Endometrial microvascular endothelial cells (primary cell): Measurements from ENCODE around the gene SELENOV. TPM values are rescaled to one million over a fixed set of nuclear protein-coding genes. Genes with fewer than 3 reads are reported as not detected.

Source experiments
- in situ Hi-C: cut with HindIII; loops from 2 replicates; pipeline ENCODE4 v1.10.0; 2017; ENCODE audit warnings: low sequenced_read_pairs, low pct_unique_long_range_greater_than_20kb; ENCODE audit errors: inconsistent ontology term
- total RNA-seq: library from RNA; depleted of rRNA; stranded (reverse); fragments of >200 nt; gene quantifications from one replicate; pipeline ENCODE4 v1.2.3, GENCODE V29; 2015; ENCODE audit errors: inconsistent ontology term

The SELENOV gene
- total RNA-seq, 1 donor from 2014 or later: not detected

DNA sequence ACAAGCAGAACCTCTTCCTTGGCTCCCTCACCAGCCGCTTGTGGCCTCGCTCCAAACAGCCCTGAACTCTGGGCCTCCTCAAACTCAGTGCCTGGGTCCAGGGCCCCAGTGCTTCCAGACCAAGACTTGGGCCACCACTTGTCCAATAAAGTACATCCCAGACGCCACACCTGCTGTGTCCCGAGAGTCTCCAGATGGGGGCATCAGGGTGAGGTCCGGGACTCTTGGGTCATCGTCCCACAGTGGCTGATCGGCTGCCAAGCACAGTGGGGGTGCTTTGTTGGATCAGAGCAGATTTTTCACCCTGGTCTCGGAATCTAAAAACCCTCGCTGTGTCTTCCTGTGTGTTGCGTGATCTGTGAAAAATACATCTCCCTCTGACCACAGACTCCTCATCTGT is 25.2 kb upstream of the SELENOV start:
- in situ Hi-C loops: no loop called here

DNA sequence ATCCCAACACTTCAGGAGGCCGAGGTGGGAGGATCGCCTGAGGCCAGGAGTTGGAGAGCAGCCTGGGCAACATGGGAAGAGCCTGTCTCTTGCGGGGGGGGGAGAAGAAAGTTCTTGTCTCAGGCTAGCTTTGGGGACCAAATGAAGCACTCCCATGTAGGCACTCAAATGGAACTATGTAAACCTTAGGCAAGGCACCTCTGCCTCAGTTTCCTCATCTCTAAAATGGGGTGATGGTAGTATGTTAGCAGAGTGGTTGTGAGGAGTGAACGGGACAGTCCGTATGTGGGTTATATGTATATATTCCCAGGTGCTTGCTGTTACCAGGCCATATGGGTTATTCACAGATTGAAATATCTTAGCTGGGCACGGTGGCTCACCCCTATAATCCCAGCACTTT is 22.7 kb upstream of the SELENOV start:
- in situ Hi-C loops: no loop called here

DNA sequence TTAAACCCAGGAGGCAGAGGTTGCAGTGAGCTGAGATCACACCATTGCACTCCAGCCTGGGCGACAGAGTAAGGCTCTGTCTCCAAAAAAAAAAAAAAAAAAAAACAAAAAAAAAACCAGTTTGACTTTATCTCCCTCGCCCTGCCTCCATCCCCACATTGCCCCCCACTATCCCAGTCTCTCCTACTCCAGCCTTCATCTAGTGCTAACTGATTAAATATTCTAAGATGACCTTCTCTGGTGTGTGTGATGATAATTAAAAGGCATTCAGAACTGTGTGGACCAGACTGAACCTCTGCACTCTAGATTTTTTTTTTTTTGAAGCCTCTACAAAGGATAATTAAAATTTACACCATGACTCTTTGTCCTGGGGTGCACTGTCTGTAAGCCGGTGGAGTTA is 22.2 kb upstream of the SELENOV start:
- in situ Hi-C loops: no loop called here

DNA sequence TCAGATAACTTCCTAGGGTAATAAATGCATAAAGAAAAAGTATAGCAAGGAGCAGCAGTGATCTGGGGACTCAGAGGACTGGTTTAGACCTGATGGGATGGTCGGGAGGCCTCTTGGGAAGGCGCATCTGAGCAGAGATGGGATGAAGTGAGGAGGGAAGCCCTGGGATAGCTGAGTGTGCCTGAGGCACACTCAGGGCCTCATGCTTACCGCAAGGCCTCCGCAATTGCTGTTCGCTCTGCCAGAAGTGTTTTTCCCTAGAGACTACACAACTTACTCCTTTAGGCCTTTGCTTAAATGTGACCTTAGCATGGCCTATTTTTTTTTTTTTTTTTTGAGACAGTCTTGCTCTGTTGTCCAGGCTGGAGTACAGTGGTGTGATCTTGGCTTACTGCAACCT is 20.3 kb upstream of the SELENOV start:
- in situ Hi-C loops: no loop called here

DNA sequence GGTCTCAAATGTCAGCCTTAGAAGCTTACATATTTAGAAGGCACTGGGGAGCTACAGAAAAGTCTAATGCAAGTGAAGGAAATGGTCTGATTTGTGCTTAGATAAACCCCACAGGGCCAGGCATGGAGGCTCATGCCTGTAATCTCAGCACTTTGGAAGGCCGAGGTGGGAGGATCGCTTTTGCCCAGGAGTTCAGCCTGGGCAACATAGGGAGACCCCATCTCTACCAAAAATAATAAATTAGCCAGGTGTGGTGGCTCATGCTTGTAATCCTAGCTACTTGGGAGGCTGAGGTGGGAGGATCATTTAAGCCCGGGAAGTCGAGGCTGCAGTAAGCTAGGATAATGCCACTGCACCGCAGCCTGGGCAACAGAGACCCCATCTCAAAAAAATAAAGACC is 18.9 kb upstream of the SELENOV start:
- in situ Hi-C loops: no loop called here

DNA sequence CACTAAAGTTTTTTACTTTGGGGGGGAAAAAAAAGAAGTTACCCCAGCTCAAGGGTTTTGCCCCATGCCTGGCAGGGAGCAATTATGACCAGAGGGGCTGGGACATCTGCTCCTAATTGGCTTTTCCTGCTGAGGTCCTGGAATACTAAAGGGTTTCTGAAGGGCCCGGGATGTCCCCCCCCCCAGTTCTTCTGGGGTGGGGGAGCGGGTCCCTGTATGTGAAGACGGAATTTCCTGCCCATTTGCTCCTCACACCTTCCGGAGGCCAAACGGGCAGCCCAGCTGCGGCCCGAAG is 17.3 kb upstream of the SELENOV start:
- in situ Hi-C loops: no loop called here

DNA sequence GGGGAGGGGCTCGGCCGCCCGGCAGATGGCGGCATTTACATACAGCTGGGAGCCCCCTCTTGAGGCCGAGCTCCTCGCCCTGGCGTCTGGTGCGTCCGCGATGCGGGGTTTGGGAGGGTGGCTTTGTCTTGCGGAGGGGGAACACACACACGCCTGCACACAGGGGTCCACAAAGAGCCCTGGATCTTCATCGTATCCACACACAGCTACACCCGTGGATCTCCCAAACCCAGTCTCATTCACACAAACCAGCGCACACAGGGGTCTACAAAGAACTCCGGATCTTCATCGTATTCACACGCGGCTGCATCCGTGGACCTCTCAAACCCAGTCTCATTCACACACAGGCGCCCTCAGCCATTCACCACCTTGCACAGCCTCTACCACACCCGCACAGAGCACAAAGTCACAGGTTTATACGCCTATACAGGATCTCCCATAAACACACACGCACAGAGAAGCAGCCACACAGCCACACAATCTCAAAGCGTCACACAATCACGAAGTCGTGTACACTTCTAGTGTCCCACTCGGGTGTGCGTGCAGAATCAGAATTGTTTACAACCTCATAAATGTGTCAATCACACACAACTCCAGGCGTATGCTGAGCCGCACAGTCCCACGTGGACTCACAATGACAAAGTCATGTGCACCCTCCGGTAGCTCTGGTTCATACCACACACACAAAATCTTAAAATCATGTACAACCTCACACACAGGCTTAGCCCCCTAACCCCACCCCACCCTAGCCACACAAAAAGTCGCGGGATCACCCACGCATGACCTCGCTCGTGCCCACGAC is 16.7 kb upstream of the SELENOV start:
- in situ Hi-C loops: no loop called here

DNA sequence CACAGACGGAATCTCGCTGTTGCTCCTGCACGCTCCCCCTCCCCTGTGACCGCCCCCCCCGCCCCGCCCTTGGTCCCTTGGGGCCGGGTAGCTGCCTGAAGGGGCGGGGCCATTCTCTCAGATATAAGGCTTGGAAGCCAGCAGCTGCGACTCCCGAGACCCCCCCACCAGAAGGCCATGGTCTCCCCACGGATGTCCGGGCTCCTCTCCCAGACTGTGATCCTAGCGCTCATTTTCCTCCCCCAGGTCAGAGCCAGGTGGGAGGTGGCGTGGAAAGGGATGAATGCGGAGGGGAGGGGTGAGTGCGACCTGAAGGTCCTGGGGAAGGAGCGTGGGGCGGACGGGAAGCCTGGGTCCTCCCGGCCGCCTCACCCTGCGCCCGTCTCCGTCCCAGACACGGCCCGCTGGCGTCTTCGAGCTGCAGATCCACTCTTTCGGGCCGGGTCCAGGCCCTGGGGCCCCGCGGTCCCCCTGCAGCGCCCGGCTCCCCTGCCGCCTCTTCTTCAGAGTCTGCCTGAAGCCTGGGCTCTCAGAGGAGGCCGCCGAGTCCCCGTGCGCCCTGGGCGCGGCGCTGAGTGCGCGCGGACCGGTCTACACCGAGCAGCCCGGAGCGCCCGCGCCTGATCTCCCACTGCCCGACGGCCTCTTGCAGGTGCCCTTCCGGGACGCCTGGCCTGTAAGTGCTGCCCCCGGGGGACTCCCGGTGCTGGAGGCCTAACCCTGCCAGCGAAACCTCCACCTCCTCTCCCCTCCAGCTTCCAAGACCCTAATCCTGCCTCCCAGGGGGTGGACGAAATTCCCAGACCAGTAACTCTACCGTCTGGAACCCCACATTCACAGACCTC is 15.9 kb upstream of the SELENOV start, which contains the start of gene DLL3:
DLL3 (plus strand) TSS at position 150 of the 845 bp plus-strand sequence; CDS start at position 178, 28 bp downstream.
- in situ Hi-C loops: no loop called here

DNA sequence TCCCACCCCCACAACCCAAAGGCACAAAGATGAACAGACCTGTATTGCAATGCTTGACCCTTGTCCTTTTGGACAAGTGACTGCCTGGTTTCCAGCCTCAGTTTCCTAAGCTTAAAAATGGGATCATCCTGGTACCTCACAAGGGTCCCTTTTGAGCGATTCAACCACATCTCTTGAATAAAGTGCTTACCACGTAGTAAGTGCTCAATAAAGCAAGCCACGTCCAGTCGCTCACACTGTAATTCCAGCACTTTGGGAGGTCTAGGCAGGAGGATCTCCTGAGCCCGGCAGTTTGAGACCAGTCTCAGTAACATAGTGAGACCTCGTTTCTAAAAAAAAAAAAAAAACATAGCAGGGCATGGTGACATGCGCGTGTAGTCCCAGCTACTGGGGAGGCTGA is 15.0 kb upstream of the SELENOV start:
- in situ Hi-C loops: no loop called here

DNA sequence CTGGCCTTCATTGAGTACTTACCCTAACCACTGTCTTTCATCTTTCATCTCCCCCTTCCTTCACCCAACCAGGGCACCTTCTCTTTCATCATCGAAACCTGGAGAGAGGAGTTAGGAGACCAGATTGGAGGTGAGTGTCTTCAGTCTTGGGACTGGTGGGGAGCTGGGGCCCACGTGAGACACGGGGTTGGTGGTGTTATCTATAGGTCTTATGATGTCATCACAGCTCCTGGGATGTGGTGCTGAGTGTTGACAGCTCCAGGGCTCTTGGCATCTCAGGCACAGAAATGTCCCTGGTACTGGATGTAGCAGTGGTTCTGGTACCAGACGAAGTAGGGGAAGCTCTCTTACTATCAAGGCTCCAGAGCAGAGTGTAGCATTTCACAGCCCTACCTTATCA is 14.4 kb upstream of the SELENOV start:
- in situ Hi-C loops: no loop called here

DNA sequence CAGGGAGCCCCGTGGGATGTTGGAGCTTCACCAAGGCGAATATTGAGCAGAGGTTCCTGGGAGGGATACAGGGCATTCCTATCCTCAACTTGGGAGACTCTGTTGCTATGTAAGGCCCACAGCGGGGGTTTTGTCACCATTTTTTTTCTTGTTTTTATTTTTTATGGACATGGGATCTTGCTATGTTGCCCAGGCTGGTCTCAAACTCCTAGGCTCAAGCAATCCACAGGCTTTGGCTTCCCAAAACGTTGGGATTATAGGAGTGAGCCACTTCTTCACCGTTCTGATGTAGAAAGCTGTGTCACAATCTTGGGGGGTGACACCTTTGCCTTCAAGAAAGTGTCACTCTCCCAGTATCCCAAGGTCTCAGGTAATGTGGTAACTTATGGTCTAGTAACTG is 13.6 kb upstream of the SELENOV start:
- in situ Hi-C loops: no loop called here

DNA sequence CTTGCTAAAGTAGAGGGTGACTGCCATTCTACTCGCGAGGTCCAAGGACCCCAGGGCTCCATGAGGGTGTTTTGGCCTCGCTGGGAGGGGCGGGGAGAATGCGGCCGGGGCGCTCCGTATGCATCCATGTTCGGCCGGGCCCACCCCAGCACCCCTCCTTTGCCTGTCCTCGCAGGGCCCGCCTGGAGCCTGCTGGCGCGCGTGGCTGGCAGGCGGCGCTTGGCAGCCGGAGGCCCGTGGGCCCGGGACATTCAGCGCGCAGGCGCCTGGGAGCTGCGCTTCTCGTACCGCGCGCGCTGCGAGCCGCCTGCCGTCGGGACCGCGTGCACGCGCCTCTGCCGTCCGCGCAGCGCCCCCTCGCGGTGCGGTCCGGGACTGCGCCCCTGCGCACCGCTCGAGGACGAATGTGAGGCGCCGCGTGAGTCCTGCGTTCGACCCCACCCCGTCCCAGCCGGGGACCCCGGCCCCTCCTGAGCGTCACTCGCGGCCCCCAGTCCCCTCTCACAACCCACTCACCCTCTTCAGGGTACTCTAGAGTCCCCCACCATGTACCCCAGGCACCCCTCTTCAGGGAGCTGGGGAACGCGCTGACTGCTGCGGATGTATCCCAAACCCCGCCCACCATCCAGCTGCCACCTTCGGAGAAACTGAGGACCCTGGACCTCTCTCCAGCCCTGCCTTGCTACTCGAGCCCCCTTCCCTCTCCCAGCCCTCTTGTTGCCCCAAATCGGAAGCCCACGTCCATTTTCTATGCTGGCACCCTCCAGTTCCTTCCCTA is 12.1 kb upstream of the SELENOV start:
- in situ Hi-C loops: no loop called here

DNA sequence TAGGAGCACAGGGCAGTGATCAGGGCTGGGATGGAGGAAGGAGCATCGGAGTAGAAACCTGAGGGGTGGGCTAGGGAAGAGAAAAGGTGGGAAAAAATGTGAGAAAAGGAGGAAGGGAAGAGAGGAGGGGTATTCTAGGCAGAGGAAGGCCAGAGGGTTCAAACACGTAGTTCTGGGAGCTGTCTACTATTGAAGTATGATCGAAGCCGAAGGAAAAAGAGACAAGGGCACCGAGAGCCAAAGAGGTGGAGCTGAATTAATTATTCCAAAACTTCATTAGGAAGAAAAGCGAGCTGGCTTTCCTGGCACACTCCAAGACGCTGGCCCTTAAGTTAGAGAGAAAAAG is 8.4 kb upstream of the SELENOV start:
- in situ Hi-C loops: no loop called here

DNA sequence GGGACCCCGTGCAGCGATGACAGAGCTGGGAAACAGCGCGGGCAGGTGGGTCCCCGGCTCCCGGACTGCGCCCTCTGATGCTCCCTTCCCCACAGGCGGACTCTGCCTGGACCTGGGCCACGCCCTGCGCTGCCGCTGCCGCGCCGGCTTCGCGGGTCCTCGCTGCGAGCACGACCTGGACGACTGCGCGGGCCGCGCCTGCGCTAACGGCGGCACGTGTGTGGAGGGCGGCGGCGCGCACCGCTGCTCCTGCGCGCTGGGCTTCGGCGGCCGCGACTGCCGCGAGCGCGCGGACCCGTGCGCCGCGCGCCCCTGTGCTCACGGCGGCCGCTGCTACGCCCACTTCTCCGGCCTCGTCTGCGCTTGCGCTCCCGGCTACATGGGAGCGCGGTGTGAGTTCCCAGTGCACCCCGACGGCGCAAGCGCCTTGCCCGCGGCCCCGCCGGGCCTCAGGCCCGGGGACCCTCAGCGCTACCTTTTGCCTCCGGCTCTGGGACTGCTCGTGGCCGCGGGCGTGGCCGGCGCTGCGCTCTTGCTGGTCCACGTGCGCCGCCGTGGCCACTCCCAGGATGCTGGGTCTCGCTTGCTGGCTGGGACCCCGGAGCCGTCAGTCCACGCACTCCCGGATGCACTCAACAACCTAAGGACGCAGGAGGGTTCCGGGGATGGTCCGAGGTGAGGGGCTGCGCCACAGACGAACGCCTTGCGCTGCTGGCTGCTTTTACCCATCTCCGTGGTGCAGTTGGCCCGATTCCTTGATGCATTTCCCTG is 7.8 kb upstream of the SELENOV start:
- in situ Hi-C loops: no loop called here

DNA sequence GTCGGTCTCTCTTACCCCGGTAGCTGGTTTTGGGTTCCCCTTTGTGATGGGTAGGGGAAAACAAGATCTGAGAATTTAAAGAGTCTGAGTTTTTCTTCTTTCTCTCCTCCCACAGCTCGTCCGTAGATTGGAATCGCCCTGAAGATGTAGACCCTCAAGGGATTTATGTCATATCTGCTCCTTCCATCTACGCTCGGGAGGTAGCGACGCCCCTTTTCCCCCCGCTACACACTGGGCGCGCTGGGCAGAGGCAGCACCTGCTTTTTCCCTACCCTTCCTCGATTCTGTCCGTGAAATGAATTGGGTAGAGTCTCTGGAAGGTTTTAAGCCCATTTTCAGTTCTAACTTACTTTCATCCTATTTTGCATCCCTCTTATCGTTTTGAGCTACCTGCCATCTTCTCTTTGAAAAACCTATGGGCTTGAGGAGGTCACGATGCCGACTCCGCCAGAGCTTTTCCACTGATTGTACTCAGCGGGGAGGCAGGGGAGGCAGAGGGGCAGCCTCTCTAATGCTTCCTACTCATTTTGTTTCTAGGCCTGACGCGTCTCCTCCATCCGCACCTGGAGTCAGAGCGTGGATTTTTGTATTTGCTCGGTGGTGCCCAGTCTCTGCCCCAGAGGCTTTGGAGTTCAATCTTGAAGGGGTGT is 7.1 kb upstream of the SELENOV start:
- in situ Hi-C loops: no loop called here

DNA sequence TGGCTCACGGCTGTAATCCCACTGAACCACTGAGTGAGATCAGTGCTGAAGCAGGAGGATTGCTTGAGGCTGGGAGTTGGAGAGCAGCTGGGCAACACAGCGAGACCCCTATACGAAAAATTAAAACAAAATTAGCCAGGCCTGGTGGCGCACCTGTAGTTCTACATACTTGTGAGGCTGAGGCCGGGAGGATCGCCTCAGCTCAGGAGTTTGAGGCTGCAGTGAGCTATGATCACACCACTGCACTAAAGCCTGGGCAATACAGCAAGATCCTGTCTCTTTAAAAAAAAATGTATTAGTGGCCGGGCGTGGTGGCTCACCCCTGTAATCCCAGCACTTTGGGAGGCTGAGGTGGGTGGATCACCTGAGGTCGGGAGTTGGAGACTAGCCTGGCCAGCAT is 6.3 kb upstream of the SELENOV start:
- in situ Hi-C loops: no loop called here

DNA sequence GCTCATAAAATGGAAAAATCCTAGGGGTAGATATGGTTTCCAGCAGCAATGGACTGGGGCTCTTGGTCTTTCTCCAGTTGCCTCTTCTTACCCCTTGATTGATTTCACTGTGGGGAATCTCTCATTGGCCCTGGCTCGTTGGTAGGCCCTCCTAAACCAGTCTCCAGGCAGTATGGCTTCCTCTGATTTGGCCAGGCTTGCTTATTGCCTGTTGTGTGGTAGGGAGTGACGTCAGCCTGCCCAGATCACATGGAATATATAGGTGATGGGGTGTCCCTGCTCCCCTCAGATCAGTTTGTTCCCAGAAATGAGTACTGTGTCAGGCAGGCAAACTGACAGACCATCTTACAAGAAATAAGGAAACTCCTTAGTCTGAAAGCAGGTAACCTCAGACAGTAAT is 5.7 kb upstream of the SELENOV start:
- in situ Hi-C loops: no loop called here

DNA sequence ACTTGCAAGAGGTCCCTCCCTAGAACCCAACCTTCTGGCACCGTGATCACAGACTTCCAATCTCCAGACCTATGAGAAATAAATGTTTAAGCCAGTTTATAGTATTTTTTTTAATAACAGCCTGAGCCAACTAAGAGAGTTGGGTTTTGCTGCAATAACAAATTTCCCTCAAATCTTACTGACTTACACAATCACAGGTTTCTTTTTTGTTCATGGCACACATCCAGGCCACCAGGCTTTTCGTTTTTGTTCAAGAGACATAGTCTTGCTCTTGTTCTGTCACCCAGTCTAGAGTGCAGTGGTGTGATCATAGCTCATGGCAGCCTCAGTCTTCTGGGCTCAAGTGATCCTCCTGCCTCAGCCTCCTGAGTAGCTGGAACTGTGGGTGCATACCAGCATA is 2.0 kb upstream of the SELENOV start:
- in situ Hi-C loops: no loop called here
